Caco-2 (cell line): ENCODE data around the gene NCK1. TPM values are rescaled to one million over a fixed set of nuclear protein-coding genes. Genes with fewer than 3 reads are reported as not detected.

Experiments used
- BruUV-seq: library from RNA; stranded (reverse); fragments of 400-500 nt; replicated peaks from 2 replicates; lab custom pipeline; 2021; lab: Mats Ljungman, UMichigan
- CTCF ChIA-PET: fragments of 300-600 bp; sonication (Branson Sonifier 250); formaldehyde crosslinking; loops from one replicate; lab custom pipeline; 2022; ENCODE audit warnings: antibody characterized with exemption; lab: Charles Lee
- POLR2A ChIA-PET: fragments of 300-600 bp; sonication (Branson Sonifier 250); formaldehyde crosslinking; loops from one replicate; lab custom pipeline; 2022; ENCODE audit warnings: antibody characterized with exemption; lab: Charles Lee
- DNase-seq, 2 experiments: peaks; one replicate each; pipeline versions ENCODE4 v3.0.0 to v3.0.0-alpha.2; 2020 to 2022
- H3K27me3 ChIP-seq: replicated peaks from 2 replicates; pipeline ENCODE4 v1.6.0; 2011; ENCODE audit warnings: low read length; ENCODE audit not compliant: control insufficient read depth, insufficient read depth
- H3K36me3 ChIP-seq: 2 replicates; pipeline ENCODE4 v1.5.1; 2011; ENCODE audit warnings: low read length; ENCODE audit not compliant: control insufficient read depth, insufficient read depth
- H3K4me1 ChIP-seq: fragments of 250-450 bp; sonication (Bioruptor Pico); 2 replicates; pipeline ENCODE4 v1.5.1; 2020; ENCODE audit warnings: mild to moderate bottlenecking
- H3K4me3 ChIP-seq: 2 replicates; pipeline ENCODE4 v1.5.1; 2011; ENCODE audit warnings: low read depth, mild to moderate bottlenecking, control low read depth, low read length
- H3K9me3 ChIP-seq: fragments of 250-450 bp; sonication (Bioruptor Pico); 2 replicates; pipeline ENCODE4 v1.5.1; 2020; ENCODE audit warnings: mild to moderate bottlenecking, moderate library complexity
- H3K27ac Mint-ChIP-seq: one replicate; pipeline ENCODE4 v1.8.0; 2022; ENCODE audit warnings: mixed read lengths; ENCODE audit not compliant: unreplicated experiment
- H3K27me3 Mint-ChIP-seq: one replicate; pipeline ENCODE4 v1.8.0; 2022; ENCODE audit warnings: mixed read lengths; ENCODE audit not compliant: insufficient read depth, unreplicated experiment
- H3K36me3 Mint-ChIP-seq: one replicate; pipeline ENCODE4 v1.8.0; 2022; ENCODE audit warnings: mild to moderate bottlenecking, mixed read lengths; ENCODE audit not compliant: insufficient read depth, unreplicated experiment
- H3K4me1 Mint-ChIP-seq: one replicate; pipeline ENCODE4 v1.8.0; 2022; ENCODE audit warnings: low read depth, mixed read lengths; ENCODE audit not compliant: unreplicated experiment
- H3K4me3 Mint-ChIP-seq: one replicate; pipeline ENCODE4 v1.8.0; 2022; ENCODE audit warnings: mild to moderate bottlenecking, moderate library complexity, mixed read lengths; ENCODE audit not compliant: unreplicated experiment
- H3K9me3 Mint-ChIP-seq: one replicate; pipeline ENCODE4 v1.8.0; 2022; ENCODE audit warnings: mixed read lengths; ENCODE audit not compliant: unreplicated experiment
- intact Hi-C: fragments of 100-400 bp; cut with micrococcal nuclease; formaldehyde crosslinking; loops from one replicate; pipeline ENCODE4 v1.10.0; 2022; ENCODE audit not compliant: unreplicated experiment
- total RNA-seq: library from RNA; stranded (reverse); gene quantifications from 2 replicates; pipeline ENCODE4 v1.2.3, GENCODE V29; 2022
- TF ChIP-seq, protein P1 (sequence below), 2 experiments: fragments of 200-600 bp in 1 of 2; IDR thresholded peaks; 1 replicate in 1 of 2; 2 replicates in 1 of 2; pipeline versions ENCODE4 v1.5.1 to v1.8.0; 2011 to 2022; ENCODE audit warnings: antibody characterized with exemption in 1 of 2, control low read depth in 1 of 2, inconsistent platforms in 1 of 2, low read depth in 1 of 2, low read length in 1 of 2, mild to moderate bottlenecking in 1 of 2, moderate library complexity in 1 of 2; ENCODE audit not compliant: insufficient read depth in 1 of 2, severe bottlenecking in 1 of 2, unreplicated experiment in 1 of 2

The NCK1 gene
- total RNA-seq, 1 experiment from 2014 or later: 37.3 TPM

DNA sequence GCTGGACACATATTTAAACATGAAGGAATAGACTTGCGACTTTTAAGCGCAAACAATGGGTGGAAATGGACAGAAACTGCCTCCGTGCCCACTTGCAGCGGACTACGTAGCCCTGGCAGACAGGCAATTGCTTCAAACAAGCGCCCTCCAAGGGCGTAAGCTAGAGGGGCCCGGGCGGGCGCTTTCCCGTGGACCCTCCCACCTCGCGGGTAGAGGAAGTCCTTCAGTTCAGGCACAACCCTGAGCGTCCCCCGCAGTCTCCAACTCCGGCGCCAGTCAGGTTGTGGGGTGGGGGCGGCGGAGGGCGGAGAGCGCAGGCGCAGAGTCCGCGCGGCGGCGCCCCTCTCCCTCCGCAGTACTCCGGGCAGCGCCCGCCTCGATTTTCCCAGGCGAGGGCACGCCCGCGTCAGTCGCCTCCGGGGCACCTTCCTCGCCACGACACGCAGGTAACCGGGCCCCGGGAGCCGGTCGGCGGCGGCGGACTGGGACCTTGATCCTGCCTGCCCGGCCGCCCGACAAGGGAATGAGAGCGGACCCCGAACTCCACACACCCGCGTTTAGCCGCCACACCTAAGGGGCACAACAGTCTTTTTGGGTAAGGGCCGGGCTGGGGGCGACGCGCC, 43.1 kb upstream of the NCK1 start, which contains the start of gene SLC35G2:
Gene SLC35G2, plus strand, starts transcription at position 358 of the 623 bp plus-strand sequence. CDS start 35,335 bp downstream, outside the sequence.
- no peaks in the 10 kb centered on the region for H3K27me3 Mint-ChIP-seq
- BruUV-seq: no TSS peak
- no peaks in the 10 kb centered on the region for H3K4me1 Mint-ChIP-seq
- no peaks in the 10 kb centered on the region for H3K36me3 ChIP-seq
- peaks cover 10% of the 10 kb centered on the region for H3K9me3 Mint-ChIP-seq
- POLR2A ChIA-PET: no interaction called here
- peak within 1 kb of the TSS; percentile 59 for H3K4me3 ChIP-seq
- no peaks in the 10 kb centered on the region for H3K9me3 ChIP-seq
- 0 out of 2 replicates have a peak, but pooled peaks cover 4% of the 10 kb centered on the region for H3K4me1 ChIP-seq
- intact Hi-C loops: loop anchor here (5.0 kb wide), 1 partner anchor 37 kb away; no protein-coding TSS in a partner anchor
- CTCF ChIA-PET: no interaction called here
- H3K36me3 Mint-ChIP-seq: no peaks in the 10 kb centered on the region
- no peaks in the 10 kb centered on the region for H3K27me3 ChIP-seq
- peak within 1 kb of the TSS; percentile 93 for H3K4me3 Mint-ChIP-seq
- peak within 1 kb of the TSS; percentile 70 for H3K27ac Mint-ChIP-seq
- peak in 1 of 2 experiments; percentile 51 for DNase-seq
- TF ChIP-seq, protein P1, sequence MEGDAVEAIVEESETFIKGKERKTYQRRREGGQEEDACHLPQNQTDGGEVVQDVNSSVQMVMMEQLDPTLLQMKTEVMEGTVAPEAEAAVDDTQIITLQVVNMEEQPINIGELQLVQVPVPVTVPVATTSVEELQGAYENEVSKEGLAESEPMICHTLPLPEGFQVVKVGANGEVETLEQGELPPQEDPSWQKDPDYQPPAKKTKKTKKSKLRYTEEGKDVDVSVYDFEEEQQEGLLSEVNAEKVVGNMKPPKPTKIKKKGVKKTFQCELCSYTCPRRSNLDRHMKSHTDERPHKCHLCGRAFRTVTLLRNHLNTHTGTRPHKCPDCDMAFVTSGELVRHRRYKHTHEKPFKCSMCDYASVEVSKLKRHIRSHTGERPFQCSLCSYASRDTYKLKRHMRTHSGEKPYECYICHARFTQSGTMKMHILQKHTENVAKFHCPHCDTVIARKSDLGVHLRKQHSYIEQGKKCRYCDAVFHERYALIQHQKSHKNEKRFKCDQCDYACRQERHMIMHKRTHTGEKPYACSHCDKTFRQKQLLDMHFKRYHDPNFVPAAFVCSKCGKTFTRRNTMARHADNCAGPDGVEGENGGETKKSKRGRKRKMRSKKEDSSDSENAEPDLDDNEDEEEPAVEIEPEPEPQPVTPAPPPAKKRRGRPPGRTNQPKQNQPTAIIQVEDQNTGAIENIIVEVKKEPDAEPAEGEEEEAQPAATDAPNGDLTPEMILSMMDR (IDR thresholded peaks at IDR 0.05; ENCODE audit: insufficient read depth in 1 of 2, low read depth in 1 of 2, low read length in 1 of 2, severe bottlenecking in 1 of 2, unreplicated experiment in 1 of 2): no peak

DNA sequence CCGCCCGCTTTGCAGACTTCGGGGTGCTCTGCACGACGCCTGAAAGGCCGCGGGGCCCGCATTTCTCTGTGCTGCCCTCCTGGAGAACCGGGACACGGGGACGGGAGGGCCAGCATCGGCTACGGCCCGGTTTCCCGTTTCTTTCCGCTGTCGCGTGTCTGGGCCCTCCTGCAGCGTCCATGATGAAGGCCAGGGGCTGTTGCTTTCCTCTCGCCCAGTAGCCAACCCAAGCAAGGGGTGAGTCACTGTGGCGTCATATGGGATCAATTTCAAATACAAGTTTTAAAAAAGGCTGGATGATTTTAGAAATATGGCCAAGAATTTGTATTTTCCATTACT, 42.6 kb upstream of the NCK1 start:
- POLR2A ChIA-PET: no interaction called here
- H3K4me3 Mint-ChIP-seq: peak overlapping the region; percentile 93
- peak overlapping the region; percentile 59 for H3K4me3 ChIP-seq
- no peaks in the 10 kb centered on the region for H3K27me3 Mint-ChIP-seq
- intact Hi-C loops: loop anchor here (5.0 kb wide), 1 partner anchor 37 kb away; no protein-coding TSS in a partner anchor
- peaks cover 10% of the 10 kb centered on the region for H3K9me3 Mint-ChIP-seq
- 0 out of 2 replicates have a peak, but pooled peaks cover 4% of the 10 kb centered on the region for H3K4me1 ChIP-seq
- DNase-seq: peak in 1 of 2 experiments; percentile 24
- no peaks in the 10 kb centered on the region for H3K36me3 ChIP-seq
- TSS peak; percentile 38 for BruUV-seq
- H3K36me3 Mint-ChIP-seq: peaks cover 3% of the 10 kb centered on the region
- CTCF ChIA-PET: no interaction called here
- no peaks in the 10 kb centered on the region for H3K27me3 ChIP-seq
- peak overlapping the region; percentile 70 for H3K27ac Mint-ChIP-seq
- TF ChIP-seq, protein P1 (IDR thresholded peaks at IDR 0.05; ENCODE audit: insufficient read depth in 1 of 2, low read depth in 1 of 2, low read length in 1 of 2, severe bottlenecking in 1 of 2, unreplicated experiment in 1 of 2): no peak
- no peaks in the 10 kb centered on the region; the same call in 1 of the 2 replicates for H3K9me3 ChIP-seq
- no peaks in the 10 kb centered on the region for H3K4me1 Mint-ChIP-seq

DNA sequence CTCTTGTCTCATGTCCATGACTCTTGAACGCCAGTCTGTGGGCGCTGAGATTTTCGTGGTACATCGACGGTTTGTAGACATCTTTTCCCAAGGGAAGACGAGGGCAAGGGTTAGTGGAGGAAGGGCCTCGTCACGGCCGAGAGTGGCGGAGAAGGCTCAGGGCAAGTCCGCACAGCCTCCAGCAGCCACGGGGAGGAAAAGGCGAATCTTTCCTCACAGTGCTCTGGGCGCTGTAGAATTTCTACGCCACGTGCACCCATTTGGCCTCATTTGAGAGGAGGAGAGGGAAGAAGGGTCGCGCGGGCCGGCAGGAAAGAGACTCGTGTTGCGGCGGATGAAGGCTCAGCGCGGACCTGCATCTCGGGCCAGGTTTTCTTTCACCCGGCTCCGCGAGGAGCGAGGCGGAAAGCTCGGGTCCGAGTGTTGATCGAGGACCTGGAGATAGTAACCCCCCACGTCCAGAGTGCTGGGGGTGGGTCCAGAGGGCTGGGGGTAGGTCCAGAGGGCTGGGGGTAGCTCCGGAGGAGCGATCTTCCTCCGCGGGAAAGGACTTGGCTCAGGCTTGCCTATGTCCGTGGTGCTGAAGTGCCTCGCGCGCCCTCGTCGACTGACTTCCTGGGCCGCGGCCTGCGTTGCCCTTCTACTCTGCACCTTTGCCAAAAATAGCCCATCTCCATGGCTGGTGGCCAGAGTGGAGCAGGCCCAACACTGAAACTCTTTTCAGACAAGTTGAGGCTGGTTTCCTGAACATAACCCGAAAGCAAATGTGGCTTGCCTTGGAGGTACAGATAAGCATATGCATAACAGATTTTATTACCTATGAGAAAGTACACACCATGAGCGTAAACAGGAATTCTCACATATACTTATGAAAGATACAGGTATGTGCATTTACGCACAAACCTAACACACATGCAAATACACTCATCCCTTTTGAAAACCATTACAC, 42.0 kb upstream of the NCK1 start:
- H3K4me3 Mint-ChIP-seq: peak overlapping the region; percentile 93
- H3K9me3 Mint-ChIP-seq: peaks cover 10% of the 10 kb centered on the region
- no peaks in the 10 kb centered on the region for H3K36me3 ChIP-seq
- H3K4me3 ChIP-seq: peak overlapping the region; percentile 59
- peak overlapping the region; percentile 70 for H3K27ac Mint-ChIP-seq
- H3K4me1 Mint-ChIP-seq: no peaks in the 10 kb centered on the region
- TF ChIP-seq, protein P1 (IDR thresholded peaks at IDR 0.05; ENCODE audit: insufficient read depth in 1 of 2, low read depth in 1 of 2, low read length in 1 of 2, severe bottlenecking in 1 of 2, unreplicated experiment in 1 of 2): no peak
- H3K9me3 ChIP-seq: no peaks in the 10 kb centered on the region; the same call in 1 of the 2 replicates
- ChIA-PET CTCF (interaction anchor here (0.9 kb wide), 1 partner anchor 194 kb away, joined by 3 read pairs; no protein-coding TSS in a partner anchor), POLR2A (interaction anchor here (0.5 to 0.6 kb wide), 2 partner anchors 43 to 195 kb away, joined by 3 to 4 read pairs; no protein-coding TSS in a partner anchor)
- no peaks in the 10 kb centered on the region for H3K27me3 ChIP-seq
- H3K4me1 ChIP-seq: 0 out of 2 replicates have a peak, but pooled peaks cover 4% of the 10 kb centered on the region
- DNase-seq: peak; percentile 62 to 63
- no TSS peak for BruUV-seq
- H3K27me3 Mint-ChIP-seq: no peaks in the 10 kb centered on the region
- intact Hi-C loops: loop anchor here (5.0 kb wide), 1 partner anchor 38 kb away; no protein-coding TSS in a partner anchor
- peaks cover 4% of the 10 kb centered on the region for H3K36me3 Mint-ChIP-seq
